Measurements from ENCODE around the gene AGAP1.

- TF ChIP-seq CTCF (IDR thresholded peaks at IDR 0.05) (no peak), POLR2AphosphoS5 (IDR thresholded peaks at IDR 0.05; ENCODE audit: insufficient read depth in 1 of 2, low read depth in 1 of 2) (no peak)
Measured at GRCh38 chr2:235852526-235852920, 358.7 kb downstream of the AGAP1 start.

All from vagina (tissue), 2 donors.